Measurements from ENCODE around the gene CACNA1H.
"Not testable (repeated sequence)": the region's sequence is repeated elsewhere in the genome, so short reads cannot be mapped to it uniquely, and the experiment has no call there.

Gene CACNA1H

DNA sequence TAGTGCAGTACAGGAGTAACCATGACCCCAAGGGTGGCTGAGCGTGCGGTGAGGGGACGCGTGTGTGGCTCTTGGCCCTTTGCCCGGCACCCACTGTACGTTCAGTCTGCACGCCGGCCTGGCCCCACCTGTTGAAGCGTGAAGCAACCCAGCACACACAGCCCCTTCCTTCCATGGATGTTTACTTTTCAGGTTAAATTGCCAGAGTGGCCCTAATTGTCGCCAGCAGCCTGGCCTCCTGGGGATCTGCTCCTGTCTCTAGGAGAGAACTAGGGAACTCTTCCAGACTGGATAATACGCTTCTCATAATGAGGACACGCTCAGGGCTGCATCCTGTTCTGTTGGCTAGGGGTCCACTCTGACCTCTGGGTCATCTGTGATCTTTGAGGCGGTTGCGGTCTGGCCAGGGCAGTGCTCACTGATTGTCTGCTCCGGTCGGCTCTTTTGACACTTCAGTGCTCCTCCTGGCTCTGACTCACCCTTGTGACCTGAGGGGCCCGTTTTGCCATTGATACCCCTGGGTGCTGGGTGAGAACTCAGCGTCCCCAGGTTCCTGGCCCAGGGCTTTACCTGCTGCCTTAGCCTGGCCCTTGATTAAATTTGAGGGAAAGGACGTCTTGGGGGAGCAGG is 44.4 kb downstream of the CACNA1H start:
- Mint-ChIP-seq H3K4me1 (peaks cover 4% of the 10 kb centered on the region), H3K4me3 (no peak overlapping the region), H3K27me3 (no peaks in the 10 kb centered on the region), H3K9me3 (no peaks in the 10 kb centered on the region), H3K27ac (no peak overlapping the region), H3K36me3 (no peaks in the 10 kb centered on the region)

GRCh38 chr16:1198194-1198593 is 45.3 kb downstream of the CACNA1H start:
- Mint-ChIP-seq H3K4me3 (no peak overlapping the region), H3K27ac (no peak overlapping the region)

DNA sequence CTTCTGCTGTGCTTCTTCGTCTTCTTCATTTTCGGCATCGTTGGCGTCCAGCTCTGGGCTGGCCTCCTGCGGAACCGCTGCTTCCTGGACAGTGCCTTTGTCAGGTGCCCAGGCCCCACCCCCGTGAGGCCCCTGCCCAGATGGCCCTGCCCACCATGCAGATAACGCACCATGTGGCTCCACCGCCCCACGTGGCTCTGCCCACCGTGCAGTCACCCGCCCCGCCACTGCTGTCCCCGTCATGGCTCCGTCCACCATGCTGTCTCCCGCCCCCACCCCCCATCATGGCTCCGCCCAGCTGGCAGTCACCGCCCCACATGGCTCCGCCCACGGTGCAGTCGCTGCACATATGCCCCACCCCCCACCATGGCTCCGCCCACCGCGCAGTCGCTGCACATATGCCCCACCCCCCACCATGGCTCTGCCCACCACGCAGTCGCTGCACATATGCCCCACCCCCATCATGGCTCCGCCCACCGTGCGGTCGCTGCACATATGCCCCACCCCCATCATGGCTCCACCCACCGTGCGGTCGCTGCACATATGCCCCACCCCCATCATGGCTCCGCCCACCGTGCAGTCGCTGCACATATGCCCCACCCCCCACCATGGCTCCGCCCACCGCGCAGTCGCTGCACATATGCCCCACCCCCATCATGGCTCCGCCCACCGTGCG is 45.9 kb downstream of the CACNA1H start:
- H3K27ac Mint-ChIP-seq, H3K36me3 Mint-ChIP-seq, H3K4me1 Mint-ChIP-seq, H3K27me3 Mint-ChIP-seq, H3K4me3 Mint-ChIP-seq, H3K9me3 Mint-ChIP-seq: not testable (repeated sequence)

More at GRCh38 chr16:1198194-1198593, 45.3 kb downstream of the CACNA1H start:
- Mint-ChIP-seq H3K27me3 (no peaks in the 10 kb centered on the region), H3K9me3 (no peaks in the 10 kb centered on the region), H3K36me3 (no peaks in the 10 kb centered on the region), H3K4me1 (peaks cover 4% of the 10 kb centered on the region)

GRCh38 chr16:1199347-1200013 is 46.6 kb downstream of the CACNA1H start:
- peak overlapping the region; percentile 43 for H3K27ac Mint-ChIP-seq
- peaks cover 4% of the 10 kb centered on the region for H3K4me1 Mint-ChIP-seq
- no peaks in the 10 kb centered on the region for H3K36me3 Mint-ChIP-seq
- no peaks in the 10 kb centered on the region for H3K9me3 Mint-ChIP-seq
- no peaks in the 10 kb centered on the region for H3K27me3 Mint-ChIP-seq
- no peak overlapping the region for H3K4me3 Mint-ChIP-seq

- Mint-ChIP-seq H3K9me3 (no peaks in the 10 kb centered on the region), H3K27ac (peak overlapping the region; percentile 43)
Measured at GRCh38 chr16:1200014-1200627, 47.2 kb downstream of the CACNA1H start.

GRCh38 chr16:1201444-1201843 is 48.5 kb downstream of the CACNA1H start:
- Mint-ChIP-seq H3K27ac (no peak overlapping the region), H3K9me3 (no peaks in the 10 kb centered on the region), H3K4me1 (peaks cover 2% of the 10 kb centered on the region), H3K4me3 (no peak overlapping the region), H3K27me3 (no peaks in the 10 kb centered on the region), H3K36me3 (no peaks in the 10 kb centered on the region)

More at GRCh38 chr16:1200014-1200627, 47.2 kb downstream of the CACNA1H start:
- no peaks in the 10 kb centered on the region for H3K27me3 Mint-ChIP-seq
- H3K4me3 Mint-ChIP-seq, result no peak overlapping the region
- H3K36me3 Mint-ChIP-seq, result no peaks in the 10 kb centered on the region
- H3K4me1 Mint-ChIP-seq, result peaks cover 4% of the 10 kb centered on the region

- Mint-ChIP-seq H3K27ac (no peak overlapping the region), H3K27me3 (no peaks in the 10 kb centered on the region), H3K9me3 (no peaks in the 10 kb centered on the region), H3K4me3 (no peak overlapping the region), H3K4me1 (no peaks in the 10 kb centered on the region), H3K36me3 (no peaks in the 10 kb centered on the region)
Measured at GRCh38 chr16:1202274-1202673, 49.4 kb downstream of the CACNA1H start.

DNA sequence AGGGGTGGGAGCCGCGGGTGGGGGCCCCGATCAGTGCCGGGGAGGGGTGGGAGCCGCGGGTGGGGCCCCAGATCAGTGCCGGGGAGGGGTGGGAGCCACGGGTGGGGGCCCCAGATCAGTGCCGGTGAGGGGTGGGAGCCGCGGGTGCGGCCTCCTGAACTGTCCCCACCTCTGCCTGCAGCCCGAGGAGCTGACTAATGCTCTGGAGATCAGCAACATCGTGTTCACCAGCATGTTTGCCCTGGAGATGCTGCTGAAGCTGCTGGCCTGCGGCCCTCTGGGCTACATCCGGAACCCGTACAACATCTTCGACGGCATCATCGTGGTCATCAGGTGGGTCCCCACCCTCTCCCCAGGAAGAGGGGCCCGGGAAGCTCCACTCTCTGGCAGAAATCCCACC is 52.0 kb downstream of the CACNA1H start:
- Mint-ChIP-seq H3K9me3 (no peaks in the 10 kb centered on the region), H3K4me1 (no peaks in the 10 kb centered on the region), H3K4me3 (no peak overlapping the region), H3K36me3 (no peaks in the 10 kb centered on the region), H3K27me3 (no peaks in the 10 kb centered on the region), H3K27ac (no peak overlapping the region)

DNA sequence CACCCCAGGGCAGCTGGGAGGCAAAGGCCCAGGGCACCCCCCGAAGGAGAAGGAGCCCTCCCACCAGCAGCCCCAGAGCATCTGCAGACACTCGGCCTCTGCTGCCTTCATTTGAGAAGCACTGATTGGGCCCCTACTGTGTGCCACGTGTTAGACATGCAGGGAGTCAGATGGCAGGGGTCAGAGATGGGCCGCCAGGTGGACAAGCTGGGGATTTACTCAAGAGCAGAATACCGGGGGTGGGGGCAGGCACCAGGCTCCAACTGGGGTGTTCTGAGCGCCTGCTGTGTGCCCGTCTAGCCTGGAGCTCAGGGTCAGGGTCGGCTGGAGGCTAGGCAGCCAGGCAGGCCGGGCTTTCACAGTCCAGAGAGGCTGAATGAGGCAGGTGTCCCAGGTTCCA is 53.4 kb downstream of the CACNA1H start:
- Mint-ChIP-seq H3K4me3 (no peak overlapping the region), H3K27me3 (no peaks in the 10 kb centered on the region), H3K9me3 (no peaks in the 10 kb centered on the region), H3K27ac (no peak overlapping the region), H3K4me1 (no peaks in the 10 kb centered on the region), H3K36me3 (no peaks in the 10 kb centered on the region)

DNA sequence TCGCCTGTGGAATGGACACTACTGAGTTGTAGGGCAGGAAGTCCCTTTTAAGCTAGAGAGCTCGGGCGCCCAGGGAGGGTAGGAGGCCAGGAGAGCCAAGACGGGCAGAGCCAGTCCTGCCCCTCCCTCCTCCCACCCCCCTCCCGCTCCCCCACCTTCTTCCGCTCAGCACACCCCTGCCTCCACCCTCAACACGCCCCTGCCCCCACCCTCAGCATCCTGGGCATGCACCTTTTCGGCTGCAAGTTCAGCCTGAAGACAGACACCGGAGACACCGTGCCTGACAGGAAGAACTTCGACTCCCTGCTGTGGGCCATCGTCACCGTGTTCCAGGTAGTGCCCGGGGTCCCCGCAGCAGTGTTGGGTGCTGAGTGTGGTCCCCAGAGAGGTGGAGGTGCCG is 53.9 kb downstream of the CACNA1H start:
- Mint-ChIP-seq H3K4me1 (no peaks in the 10 kb centered on the region), H3K9me3 (no peaks in the 10 kb centered on the region), H3K36me3 (no peaks in the 10 kb centered on the region), H3K27ac (no peak overlapping the region), H3K27me3 (no peaks in the 10 kb centered on the region), H3K4me3 (no peak overlapping the region)

GRCh38 chr16:1208239-1208830 is 55.4 kb downstream of the CACNA1H start:
- Mint-ChIP-seq H3K27ac (peak overlapping the region; percentile 65), H3K4me1 (no peaks in the 10 kb centered on the region), H3K4me3 (peak overlapping the region; percentile 60)

GRCh38 chr16:1209081-1209480 is 56.2 kb downstream of the CACNA1H start:
- Mint-ChIP-seq H3K4me3 (no peak overlapping the region), H3K4me1 (no peaks in the 10 kb centered on the region), H3K36me3 (no peaks in the 10 kb centered on the region), H3K9me3 (no peaks in the 10 kb centered on the region), H3K27ac (no peak overlapping the region), H3K27me3 (no peaks in the 10 kb centered on the region)

More at GRCh38 chr16:1208239-1208830, 55.4 kb downstream of the CACNA1H start:
- H3K36me3 Mint-ChIP-seq, result no peaks in the 10 kb centered on the region
- H3K27me3 Mint-ChIP-seq, result no peaks in the 10 kb centered on the region
- H3K9me3 Mint-ChIP-seq, result no peaks in the 10 kb centered on the region

DNA sequence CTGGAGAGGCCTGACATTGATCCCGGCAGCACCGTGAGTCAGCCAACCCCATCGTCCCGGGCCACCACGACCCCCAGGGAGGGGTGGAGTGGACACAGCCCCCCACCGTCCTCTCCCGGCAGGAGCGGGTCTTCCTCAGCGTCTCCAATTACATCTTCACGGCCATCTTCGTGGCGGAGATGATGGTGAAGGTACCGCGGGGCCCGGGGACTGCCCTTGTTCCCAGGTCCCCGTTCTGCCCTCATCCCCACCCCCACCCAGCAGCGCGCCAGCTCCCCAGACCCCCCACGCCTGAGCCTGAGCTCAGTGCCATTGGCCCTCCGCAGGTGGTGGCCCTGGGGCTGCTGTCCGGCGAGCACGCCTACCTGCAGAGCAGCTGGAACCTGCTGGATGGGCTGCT is 57.6 kb downstream of the CACNA1H start:
- Mint-ChIP-seq H3K36me3 (no peaks in the 10 kb centered on the region), H3K27me3 (no peaks in the 10 kb centered on the region), H3K4me3 (no peak overlapping the region), H3K9me3 (no peaks in the 10 kb centered on the region), H3K27ac (no peak overlapping the region), H3K4me1 (no peaks in the 10 kb centered on the region)

DNA sequence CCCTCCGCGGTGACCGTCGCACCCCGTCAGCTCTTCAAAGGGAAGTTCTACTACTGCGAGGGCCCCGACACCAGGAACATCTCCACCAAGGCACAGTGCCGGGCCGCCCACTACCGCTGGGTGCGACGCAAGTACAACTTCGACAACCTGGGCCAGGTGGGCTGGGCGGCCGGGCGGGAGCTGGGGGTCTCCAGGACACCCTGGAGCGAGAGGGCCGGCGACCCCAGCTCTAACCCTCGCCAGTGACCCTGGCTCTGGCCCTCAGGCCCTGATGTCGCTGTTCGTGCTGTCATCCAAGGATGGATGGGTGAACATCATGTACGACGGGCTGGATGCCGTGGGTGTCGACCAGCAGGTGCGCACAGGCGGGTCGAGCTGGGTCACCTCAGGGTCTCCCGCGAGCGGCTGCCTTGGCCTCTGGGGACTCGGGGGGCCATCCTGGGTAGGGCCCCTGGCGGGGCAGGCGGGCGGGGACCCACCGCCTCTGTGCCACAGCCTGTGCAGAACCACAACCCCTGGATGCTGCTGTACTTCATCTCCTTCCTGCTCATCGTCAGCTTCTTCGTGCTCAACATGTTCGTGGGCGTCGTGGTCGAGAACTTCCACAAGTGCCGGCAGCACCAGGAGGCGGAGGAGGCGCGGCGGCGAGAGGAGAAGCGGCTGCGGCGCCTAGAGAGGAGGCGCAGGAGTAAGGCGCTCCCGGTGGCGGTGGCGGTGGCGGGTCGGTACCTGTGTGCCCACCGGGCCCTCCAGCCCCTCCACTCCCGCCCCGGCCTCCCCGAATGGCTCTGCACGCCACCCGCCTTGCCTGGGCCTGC is 58.8 kb downstream of the CACNA1H start:
- Mint-ChIP-seq H3K4me3 (no peak overlapping the region), H3K4me1 (no peaks in the 10 kb centered on the region), H3K36me3 (no peaks in the 10 kb centered on the region), H3K27me3 (no peaks in the 10 kb centered on the region), H3K9me3 (no peaks in the 10 kb centered on the region), H3K27ac (no peak overlapping the region)

GRCh38 chr16:1212616-1213194 is 59.8 kb downstream of the CACNA1H start:
- no peaks in the 10 kb centered on the region for H3K36me3 Mint-ChIP-seq
- H3K27ac Mint-ChIP-seq, result no peak overlapping the region
- no peak overlapping the region for H3K4me3 Mint-ChIP-seq
- no peaks in the 10 kb centered on the region for H3K4me1 Mint-ChIP-seq
- no peaks in the 10 kb centered on the region for H3K9me3 Mint-ChIP-seq
- no peaks in the 10 kb centered on the region for H3K27me3 Mint-ChIP-seq

Measured in activated naive CD4-positive, alpha-beta T cell treated with anti-CD3 and anti-CD28 coated beads, Interleukin-2, amount 50 U/mL, for 24 hours (primary cell).